Thoracic aorta (tissue), 2 donors: ENCODE measurements around the gene RASAL2. TPM values are rescaled to one million over a fixed set of nuclear protein-coding genes. Genes with fewer than 3 reads are reported as not detected.

Experiments
- ATAC-seq: fragments of 150-250 bp; one replicate; pipeline ENCODE4 v1.8.0; 2017; ENCODE audit warnings: low read depth; ENCODE audit not compliant: insufficient number of reproducible peaks, low FRiP score
- DNase-seq: peaks from one replicate; pipeline ENCODE4 v3.0.0-alpha.2; 2020; ENCODE audit warnings: low spot score
- H3K27ac ChIP-seq, 2 donors: fragments of 200-600 bp; sonication (generic); 1 replicate in 1 of 2; 2 replicates in 1 of 2; pipeline ENCODE4 v1.5.1; 2016; ENCODE audit warnings: mild to moderate bottlenecking in 2 of 2, moderate library complexity in 2 of 2
- H3K27me3 ChIP-seq: fragments of 200-600 bp; sonication (generic); replicated peaks from 2 replicates; pipeline ENCODE4 v1.6.0; 2016; ENCODE audit warnings: mild to moderate bottlenecking; ENCODE audit not compliant: insufficient read depth
- H3K36me3 ChIP-seq: fragments of 200-600 bp; sonication (generic); one replicate; pipeline ENCODE4 v1.5.1; 2016
- H3K4me1 ChIP-seq, 2 donors: fragments of 200-600 bp; sonication (generic); 1 replicate in 1 of 2; 2 replicates in 1 of 2; pipeline versions ENCODE4 v1.5.1 to v1.6.0; 2016; ENCODE audit warnings: low read depth in 2 of 2, mild to moderate bottlenecking in 1 of 2; ENCODE audit not compliant: control insufficient read depth in 1 of 2
- H3K4me3 ChIP-seq: fragments of 200-600 bp; sonication (generic); 2 replicates; pipeline ENCODE4 v1.5.1; 2016; ENCODE audit warnings: mild to moderate bottlenecking
- H3K9me3 ChIP-seq: fragments of 200-600 bp; sonication (generic); 2 replicates; pipeline ENCODE4 v1.5.1; 2016
- CTCF ChIP-seq: fragments of 200-600 bp; sonication (generic); IDR thresholded peaks from one replicate; pipeline ENCODE4 v1.5.1; 2019; ENCODE audit warnings: antibody characterized with exemption
- total RNA-seq, 2 donors: library from RNA; depleted of rRNA; stranded (reverse); fragments of >200 nt; gene quantifications; one replicate each; pipeline versions ENCODE4 v1.1.0 to v1.2.3, GENCODE V29; 2016

The RASAL2 gene
- total RNA-seq, 2 donors from 2014 or later = 38.0 to 45.1 TPM

- no peak for ATAC-seq
- no peak overlapping the region for H3K4me3 ChIP-seq
- DNase-seq = no peak
- TF ChIP-seq CTCF = no peak
- peaks cover 9 to 21% of the 10 kb centered on the region in 2 donors for H3K4me1 ChIP-seq
- no peaks in the 10 kb centered on the region for H3K27me3 ChIP-seq
- no peaks in the 10 kb centered on the region for H3K9me3 ChIP-seq
- no peak overlapping the region for H3K27ac ChIP-seq
- H3K36me3 ChIP-seq = peaks cover 9% of the 10 kb centered on the region
Observed at GRCh38 chr1:178461701-178462100, 367.8 kb downstream of the RASAL2 start.

- Histone ChIP-seq H3K27ac (no peak overlapping the region), H3K9me3 (no peaks in the 10 kb centered on the region), H3K27me3 (no peaks in the 10 kb centered on the region), H3K36me3 (peaks cover 19% of the 10 kb centered on the region), H3K4me1 (peaks cover 9 to 21% of the 10 kb centered on the region in 2 donors), H3K4me3 (no peak overlapping the region)
- no peak for DNase-seq
- TF ChIP-seq CTCF = no peak
- ATAC-seq = no peak
Observed at GRCh38 chr1:178464141-178464540, 370.2 kb downstream of the RASAL2 start.

DNA sequence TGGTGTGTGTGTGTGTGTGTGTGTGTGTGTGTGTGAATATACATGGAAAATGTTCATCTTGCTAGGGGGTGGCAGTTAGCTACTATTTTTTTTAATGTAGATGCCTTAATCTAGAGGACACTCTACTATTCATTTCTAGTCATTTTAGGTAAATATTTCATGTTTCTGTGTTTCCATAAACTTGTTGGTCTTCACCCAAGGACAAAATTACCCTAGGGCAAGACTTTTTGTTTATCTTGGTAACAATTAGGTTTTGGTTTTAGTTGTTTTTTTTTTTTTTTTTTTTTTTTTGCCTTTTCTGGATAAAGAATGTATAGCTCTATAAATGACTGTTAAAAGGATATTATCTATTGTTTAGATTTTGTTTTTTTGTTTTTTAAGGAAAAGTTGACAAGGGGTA is 370.7 kb downstream of the RASAL2 start:
- Histone ChIP-seq H3K4me3 (no peak overlapping the region), H3K36me3 (peaks cover 23% of the 10 kb centered on the region), H3K4me1 (peaks cover 9 to 21% of the 10 kb centered on the region in 2 donors), H3K27ac (no peak overlapping the region), H3K9me3 (no peaks in the 10 kb centered on the region), H3K27me3 (no peaks in the 10 kb centered on the region)
- ATAC-seq (no peak), DNase-seq (no peak)
- TF ChIP-seq CTCF = no peak

- ATAC-seq = peak; percentile 81
- Histone ChIP-seq H3K27ac (no peak overlapping the region), H3K36me3 (peaks cover 23% of the 10 kb centered on the region), H3K4me1 (peaks cover 9 to 21% of the 10 kb centered on the region in 2 donors), H3K4me3 (no peak overlapping the region), H3K9me3 (no peaks in the 10 kb centered on the region), H3K27me3 (no peaks in the 10 kb centered on the region)
- no peak for TF ChIP-seq CTCF
- DNase-seq = no peak
Observed at GRCh38 chr1:178465011-178465410, 371.1 kb downstream of the RASAL2 start.

DNA sequence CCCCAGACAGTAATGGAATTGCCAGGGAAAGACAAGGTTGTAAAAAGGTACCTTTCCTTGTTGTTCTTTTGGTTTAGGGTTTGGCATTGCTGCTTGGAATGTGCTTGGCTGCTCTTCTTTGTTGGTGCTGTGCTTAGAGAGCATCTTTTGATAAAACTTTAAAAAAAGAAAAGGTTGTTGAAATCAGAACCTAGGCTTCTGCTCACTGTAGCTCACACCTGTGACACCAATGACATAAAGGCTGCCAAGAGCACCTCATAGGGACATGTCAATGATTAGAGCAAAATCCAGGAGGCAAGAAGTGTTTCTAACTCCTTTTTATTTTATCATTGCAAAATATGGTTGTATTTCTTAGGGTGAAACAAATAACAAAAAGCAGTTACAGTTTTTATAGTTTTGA is 373.9 kb downstream of the RASAL2 start:
- peaks cover 27% of the 10 kb centered on the region for H3K36me3 ChIP-seq

More for the DNA sequence above, 373.9 kb downstream of the RASAL2 start:
- ATAC-seq = no peak
- TF ChIP-seq CTCF = no peak
- Histone ChIP-seq H3K4me1 (peaks cover 9 to 21% of the 10 kb centered on the region in 2 donors), H3K27ac (no peak overlapping the region), H3K4me3 (no peak overlapping the region), H3K27me3 (no peaks in the 10 kb centered on the region), H3K9me3 (no peaks in the 10 kb centered on the region)
- DNase-seq = no peak
